ENCODE measurements around the gene ZNF280D.

The ZNF280D gene

DNA sequence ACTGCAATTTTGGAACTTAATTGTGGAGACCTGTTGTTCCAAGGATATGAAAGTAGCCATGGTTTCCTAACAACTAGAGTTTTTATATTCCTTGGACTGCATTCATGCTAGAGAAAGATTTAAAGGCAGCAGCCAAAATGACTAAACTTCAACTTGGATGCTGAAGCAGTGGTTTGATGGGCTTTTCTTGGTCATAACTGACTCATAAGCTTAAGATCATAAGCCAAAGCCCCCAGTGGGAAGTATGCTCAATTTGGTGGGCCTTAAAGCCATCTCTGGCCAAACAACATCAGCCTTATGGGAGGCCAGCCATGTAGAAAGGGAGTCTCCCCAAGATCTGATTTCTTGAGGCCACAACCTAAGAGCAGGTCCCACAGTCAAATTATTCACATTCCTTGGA, 80.2 kb downstream of the ZNF280D start:
- Histone ChIP-seq H3K9ac (ENCODE audit: low read length) (no peak overlapping the region), H3K9me3 (ENCODE audit: low read length) (no peaks in the 10 kb centered on the region), H3K27me3 (ENCODE audit: insufficient read depth, low read length) (no peaks in the 10 kb centered on the region), H3K4me3 (ENCODE audit: low read depth, low read length, poor library complexity, severe bottlenecking) (no peak overlapping the region), H3K36me3 (ENCODE audit: insufficient read depth, low read length) (peaks cover 56% of the 10 kb centered on the region), H3K4me1 (ENCODE audit: insufficient read depth, low read length, severe bottlenecking) (no peaks in the 10 kb centered on the region), H4K20me1 (ENCODE audit: insufficient read depth, low read length) (no peaks in the 10 kb centered on the region), H3K4me2 (ENCODE audit: low read length) (no peak overlapping the region), H3K79me2 (ENCODE audit: insufficient read depth, low read length) (no peaks in the 10 kb centered on the region), H3K9me2 (ENCODE audit: low read depth, low read length) (no peaks in the 10 kb centered on the region), H3F3A (ENCODE audit: insufficient read depth, low read length) (no peaks in the 10 kb centered on the region), H2AFZ (ENCODE audit: low read length) (no peak overlapping the region), H3K27ac (ENCODE audit: low read depth, low read length, poor library complexity, severe bottlenecking) (no peak overlapping the region)
- TF ChIP-seq, protein P1, sequence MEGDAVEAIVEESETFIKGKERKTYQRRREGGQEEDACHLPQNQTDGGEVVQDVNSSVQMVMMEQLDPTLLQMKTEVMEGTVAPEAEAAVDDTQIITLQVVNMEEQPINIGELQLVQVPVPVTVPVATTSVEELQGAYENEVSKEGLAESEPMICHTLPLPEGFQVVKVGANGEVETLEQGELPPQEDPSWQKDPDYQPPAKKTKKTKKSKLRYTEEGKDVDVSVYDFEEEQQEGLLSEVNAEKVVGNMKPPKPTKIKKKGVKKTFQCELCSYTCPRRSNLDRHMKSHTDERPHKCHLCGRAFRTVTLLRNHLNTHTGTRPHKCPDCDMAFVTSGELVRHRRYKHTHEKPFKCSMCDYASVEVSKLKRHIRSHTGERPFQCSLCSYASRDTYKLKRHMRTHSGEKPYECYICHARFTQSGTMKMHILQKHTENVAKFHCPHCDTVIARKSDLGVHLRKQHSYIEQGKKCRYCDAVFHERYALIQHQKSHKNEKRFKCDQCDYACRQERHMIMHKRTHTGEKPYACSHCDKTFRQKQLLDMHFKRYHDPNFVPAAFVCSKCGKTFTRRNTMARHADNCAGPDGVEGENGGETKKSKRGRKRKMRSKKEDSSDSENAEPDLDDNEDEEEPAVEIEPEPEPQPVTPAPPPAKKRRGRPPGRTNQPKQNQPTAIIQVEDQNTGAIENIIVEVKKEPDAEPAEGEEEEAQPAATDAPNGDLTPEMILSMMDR (IDR thresholded peaks at IDR 0.05; ENCODE audit: low read length): no peak
- TF ChIP-seq EZH2 (IDR thresholded peaks at IDR 0.05; ENCODE audit: borderline replicate concordance, low read length): no peak

DNA sequence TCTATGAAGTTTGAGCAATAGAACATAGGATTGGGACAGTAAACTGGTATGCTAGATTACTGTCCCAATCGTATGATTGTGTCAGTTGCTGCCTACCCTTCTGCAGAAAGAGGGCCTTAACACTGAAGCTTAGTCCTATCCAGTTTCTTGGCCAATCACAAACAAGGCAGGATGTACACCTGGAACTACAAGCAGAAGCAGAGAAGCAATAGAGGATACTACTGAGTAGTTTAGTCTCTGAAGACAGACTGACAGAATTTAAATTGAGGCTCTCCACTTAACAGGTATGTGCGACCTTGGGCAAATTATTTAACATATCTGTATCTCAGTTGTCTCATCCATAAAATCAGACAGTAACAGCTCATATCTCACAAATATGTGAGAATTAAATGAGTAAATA, 85.0 kb downstream of the ZNF280D start:
- H3K4me2 ChIP-seq (ENCODE audit: low read length): no peak overlapping the region
- no peak overlapping the region for H3K27ac ChIP-seq (ENCODE audit: low read depth, low read length, poor library complexity, severe bottlenecking)
- no peak overlapping the region for H3K9ac ChIP-seq (ENCODE audit: low read length)
- H3K27me3 ChIP-seq (ENCODE audit: insufficient read depth, low read length): no peaks in the 10 kb centered on the region
- no peaks in the 10 kb centered on the region for H3K4me1 ChIP-seq (ENCODE audit: insufficient read depth, low read length, severe bottlenecking)
- H3F3A ChIP-seq (ENCODE audit: insufficient read depth, low read length): no peaks in the 10 kb centered on the region
- H3K9me2 ChIP-seq (ENCODE audit: low read depth, low read length): no peaks in the 10 kb centered on the region
- H3K36me3 ChIP-seq (ENCODE audit: insufficient read depth, low read length): peaks cover 28% of the 10 kb centered on the region
- no peaks in the 10 kb centered on the region for H3K79me2 ChIP-seq (ENCODE audit: insufficient read depth, low read length)
- H3K4me3 ChIP-seq (ENCODE audit: low read depth, low read length, poor library complexity, severe bottlenecking): no peak overlapping the region
- H3K9me3 ChIP-seq (ENCODE audit: low read length): no peaks in the 10 kb centered on the region
- no peak for TF ChIP-seq EZH2 (IDR thresholded peaks at IDR 0.05; ENCODE audit: borderline replicate concordance, low read length)
- TF ChIP-seq, protein P1 (IDR thresholded peaks at IDR 0.05; ENCODE audit: low read length): no peak
- H2AFZ ChIP-seq (ENCODE audit: low read length): no peak overlapping the region
- H4K20me1 ChIP-seq (ENCODE audit: insufficient read depth, low read length): no peaks in the 10 kb centered on the region

DNA sequence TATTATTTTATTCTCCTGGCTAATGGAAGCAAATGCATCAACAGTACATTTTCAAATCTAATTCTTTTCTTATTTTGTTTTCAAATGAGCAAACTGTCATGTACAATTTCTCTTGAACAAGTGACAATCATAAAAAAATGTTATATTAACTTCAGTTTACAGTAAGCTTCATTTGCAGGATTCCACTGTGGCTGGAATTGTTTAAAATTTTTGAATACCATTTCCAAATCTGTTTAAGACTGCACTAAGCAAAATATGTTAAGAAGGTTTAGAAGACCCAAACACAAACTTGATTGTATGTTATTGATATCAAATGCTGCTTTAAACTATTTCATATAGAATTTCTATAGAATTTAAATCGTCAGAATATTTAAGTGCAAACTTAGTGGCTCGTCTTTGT, 92.8 kb downstream of the ZNF280D start:
- Histone ChIP-seq H3K4me1 (ENCODE audit: insufficient read depth, low read length, severe bottlenecking) (peaks cover 6% of the 10 kb centered on the region), H3K36me3 (ENCODE audit: insufficient read depth, low read length) (peaks cover 4% of the 10 kb centered on the region; the same call in 1 of the 2 replicates), H3K4me2 (ENCODE audit: low read length) (no peak overlapping the region), H3K9me3 (ENCODE audit: low read length) (no peaks in the 10 kb centered on the region), H3K27ac (ENCODE audit: low read depth, low read length, poor library complexity, severe bottlenecking) (no peak overlapping the region), H3K27me3 (ENCODE audit: insufficient read depth, low read length) (no peaks in the 10 kb centered on the region), H3F3A (ENCODE audit: insufficient read depth, low read length) (no peaks in the 10 kb centered on the region), H3K9me2 (ENCODE audit: low read depth, low read length) (no peaks in the 10 kb centered on the region), H3K79me2 (ENCODE audit: insufficient read depth, low read length) (no peaks in the 10 kb centered on the region), H3K4me3 (ENCODE audit: low read depth, low read length, poor library complexity, severe bottlenecking) (no peak overlapping the region), H3K9ac (ENCODE audit: low read length) (no peak overlapping the region), H2AFZ (ENCODE audit: low read length) (no peak overlapping the region), H4K20me1 (ENCODE audit: insufficient read depth, low read length) (no peaks in the 10 kb centered on the region)
- no peak for TF ChIP-seq EZH2 (IDR thresholded peaks at IDR 0.05; ENCODE audit: borderline replicate concordance, low read length)
- TF ChIP-seq, protein P1 (IDR thresholded peaks at IDR 0.05; ENCODE audit: low read length): no peak

Measured in OCI-LY1 (cell line).